Sigmoid colon (tissue), 4 donors: Measurements from ENCODE around the gene TMEM52.

ENCODE experiments used
- EP300 ChIP-seq, 4 donors: sonication (generic); formaldehyde crosslinking; IDR thresholded peaks; one replicate each; pipeline ENCODE4 v1.6.1; 2017; ENCODE audit warnings: antibody characterized with exemption in 4 of 4
- POLR2A ChIP-seq, 2 donors: fragments of 450-650 bp; IDR thresholded peaks; one replicate each; pipeline ENCODE4 v1.6.1; 2016; ENCODE audit warnings: antibody characterized with exemption in 2 of 2, mild to moderate bottlenecking in 2 of 2, moderate library complexity in 2 of 2
- POLR2AphosphoS5 ChIP-seq, 4 donors: sonication (generic); formaldehyde crosslinking; IDR thresholded peaks; one replicate each; pipeline ENCODE4 v1.6.1; 2017; ENCODE audit warnings: antibody characterized with exemption in 4 of 4
- TF ChIP-seq, protein P1 (sequence below), 4 experiments: fragments of 450-650 bp in 3 of 4; fragments of 200-600 bp in 1 of 4; IDR thresholded peaks; one replicate each; pipeline ENCODE4 v1.5.1; 2016 to 2019; ENCODE audit warnings: antibody characterized with exemption in 4 of 4, mild to moderate bottlenecking in 3 of 4, moderate library complexity in 2 of 4

DNA sequence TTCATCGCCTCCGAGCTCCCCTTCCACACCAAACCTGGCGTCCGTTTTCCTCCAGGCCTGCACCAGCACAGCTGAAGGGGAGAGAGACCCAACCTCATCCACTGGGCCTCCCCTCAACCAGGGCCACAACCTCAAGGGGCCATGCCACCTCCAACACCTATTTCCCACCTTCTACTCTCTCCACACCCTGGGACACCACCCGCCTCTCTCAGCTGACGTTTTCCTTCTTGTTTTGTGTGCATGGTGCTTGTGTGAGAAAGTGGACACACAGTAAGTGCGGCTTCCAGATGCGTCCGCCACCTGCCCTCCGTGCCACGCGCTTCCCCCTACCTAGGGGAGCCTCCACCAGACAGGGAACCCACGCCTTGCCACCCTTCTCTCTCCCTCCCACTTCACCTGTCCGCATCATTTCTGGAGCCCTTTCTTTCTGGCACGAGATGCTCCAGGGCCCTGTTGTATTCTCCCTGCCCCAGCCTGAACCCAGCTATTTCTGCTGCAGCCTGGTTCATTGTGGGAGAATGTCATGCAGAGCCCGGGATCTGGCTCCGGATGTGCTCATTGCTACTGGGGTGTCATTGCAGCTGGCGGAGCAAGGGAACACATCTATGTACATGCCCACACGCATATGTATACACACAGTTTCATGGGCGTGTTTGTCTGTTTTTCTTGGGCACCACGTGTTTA lies 26.9 kb downstream of the TMEM52 start:
- TF ChIP-seq POLR2A (IDR thresholded peaks at IDR 0.05) (no peak), POLR2AphosphoS5 (IDR thresholded peaks at IDR 0.05) (no peak), EP300 (IDR thresholded peaks at IDR 0.05) (no peak)
- TF ChIP-seq, protein P1, sequence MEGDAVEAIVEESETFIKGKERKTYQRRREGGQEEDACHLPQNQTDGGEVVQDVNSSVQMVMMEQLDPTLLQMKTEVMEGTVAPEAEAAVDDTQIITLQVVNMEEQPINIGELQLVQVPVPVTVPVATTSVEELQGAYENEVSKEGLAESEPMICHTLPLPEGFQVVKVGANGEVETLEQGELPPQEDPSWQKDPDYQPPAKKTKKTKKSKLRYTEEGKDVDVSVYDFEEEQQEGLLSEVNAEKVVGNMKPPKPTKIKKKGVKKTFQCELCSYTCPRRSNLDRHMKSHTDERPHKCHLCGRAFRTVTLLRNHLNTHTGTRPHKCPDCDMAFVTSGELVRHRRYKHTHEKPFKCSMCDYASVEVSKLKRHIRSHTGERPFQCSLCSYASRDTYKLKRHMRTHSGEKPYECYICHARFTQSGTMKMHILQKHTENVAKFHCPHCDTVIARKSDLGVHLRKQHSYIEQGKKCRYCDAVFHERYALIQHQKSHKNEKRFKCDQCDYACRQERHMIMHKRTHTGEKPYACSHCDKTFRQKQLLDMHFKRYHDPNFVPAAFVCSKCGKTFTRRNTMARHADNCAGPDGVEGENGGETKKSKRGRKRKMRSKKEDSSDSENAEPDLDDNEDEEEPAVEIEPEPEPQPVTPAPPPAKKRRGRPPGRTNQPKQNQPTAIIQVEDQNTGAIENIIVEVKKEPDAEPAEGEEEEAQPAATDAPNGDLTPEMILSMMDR (IDR thresholded peaks at IDR 0.05), result no peak
